Body of pancreas (tissue), 4 donors: ENCODE data around the gene ALLC.

Experiments
- CTCF ChIP-seq, 7 experiments: fragments of 450-650 bp in 4 of 7; fragments of 200-600 bp in 3 of 7; sonication (generic) in 3 of 7; IDR thresholded peaks; one replicate each; pipeline ENCODE4 v1.5.1; 2016 to 2019; ENCODE audit warnings: antibody characterized with exemption in 7 of 7
- POLR2A ChIP-seq, 3 donors: fragments of 450-650 bp; IDR thresholded peaks; one replicate each; pipeline ENCODE4 v1.6.1; 2016; ENCODE audit warnings: antibody characterized with exemption in 3 of 3, mild to moderate bottlenecking in 2 of 3

- TF ChIP-seq CTCF (IDR thresholded peaks at IDR 0.05) (no peak), POLR2A (IDR thresholded peaks at IDR 0.05) (no peak)
Observed at GRCh38 chr2:3628241-3628679, 29.7 kb upstream of the ALLC start.
